Measurements from ENCODE around the gene GOT2.

DNA sequence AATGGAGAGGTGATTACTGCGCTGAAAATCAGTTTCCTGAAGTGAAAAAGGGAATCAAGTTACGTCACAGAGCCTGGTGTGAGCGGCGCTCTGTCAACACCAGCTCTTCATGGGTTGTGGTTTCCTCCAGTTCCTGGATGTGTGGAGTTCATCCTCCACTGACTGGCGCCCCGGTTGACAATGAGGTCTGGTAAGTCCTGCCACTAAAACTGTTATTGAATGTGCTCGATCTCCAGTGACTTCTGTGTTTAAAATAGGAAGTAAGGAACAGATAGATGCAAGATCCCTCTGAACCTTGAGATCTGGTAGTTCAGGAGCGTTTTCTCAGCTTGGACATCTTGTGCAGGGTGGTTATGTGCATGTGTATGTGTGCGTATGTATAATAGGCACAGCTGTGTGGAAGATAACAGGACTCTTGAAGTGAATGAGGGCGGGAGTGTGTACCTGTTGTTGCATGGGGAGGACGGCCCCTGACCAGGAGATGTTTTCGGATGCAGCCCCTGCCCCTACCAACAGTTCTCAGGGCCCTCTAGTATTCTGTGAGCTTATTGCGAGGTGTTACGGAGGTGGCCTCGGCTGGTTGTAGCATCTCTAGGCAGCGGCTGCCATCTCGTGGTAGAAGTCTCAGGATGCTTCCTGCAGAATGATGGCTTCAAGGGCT lies 22.0 kb upstream of the GOT2 start:
- TF ChIP-seq, protein P1, sequence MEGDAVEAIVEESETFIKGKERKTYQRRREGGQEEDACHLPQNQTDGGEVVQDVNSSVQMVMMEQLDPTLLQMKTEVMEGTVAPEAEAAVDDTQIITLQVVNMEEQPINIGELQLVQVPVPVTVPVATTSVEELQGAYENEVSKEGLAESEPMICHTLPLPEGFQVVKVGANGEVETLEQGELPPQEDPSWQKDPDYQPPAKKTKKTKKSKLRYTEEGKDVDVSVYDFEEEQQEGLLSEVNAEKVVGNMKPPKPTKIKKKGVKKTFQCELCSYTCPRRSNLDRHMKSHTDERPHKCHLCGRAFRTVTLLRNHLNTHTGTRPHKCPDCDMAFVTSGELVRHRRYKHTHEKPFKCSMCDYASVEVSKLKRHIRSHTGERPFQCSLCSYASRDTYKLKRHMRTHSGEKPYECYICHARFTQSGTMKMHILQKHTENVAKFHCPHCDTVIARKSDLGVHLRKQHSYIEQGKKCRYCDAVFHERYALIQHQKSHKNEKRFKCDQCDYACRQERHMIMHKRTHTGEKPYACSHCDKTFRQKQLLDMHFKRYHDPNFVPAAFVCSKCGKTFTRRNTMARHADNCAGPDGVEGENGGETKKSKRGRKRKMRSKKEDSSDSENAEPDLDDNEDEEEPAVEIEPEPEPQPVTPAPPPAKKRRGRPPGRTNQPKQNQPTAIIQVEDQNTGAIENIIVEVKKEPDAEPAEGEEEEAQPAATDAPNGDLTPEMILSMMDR (IDR thresholded peaks at IDR 0.05) = peak in 2 of 3 donors; percentile 40 to 58
- TF ChIP-seq POLR2A (IDR thresholded peaks at IDR 0.05) = no peak

All from breast epithelium (tissue), 3 donors.